Measurements from ENCODE around the gene CFAP251. TPM values are rescaled to one million over a fixed set of nuclear protein-coding genes. Genes with fewer than 3 reads are reported as not detected.
A peak's percentile ranks its signal among the peaks of the same experiment; 100 is the strongest.

Gene CFAP251
- total RNA-seq, 4 donors from 2014 or later: 2.3 to 4.4 (median 2.6) TPM

DNA sequence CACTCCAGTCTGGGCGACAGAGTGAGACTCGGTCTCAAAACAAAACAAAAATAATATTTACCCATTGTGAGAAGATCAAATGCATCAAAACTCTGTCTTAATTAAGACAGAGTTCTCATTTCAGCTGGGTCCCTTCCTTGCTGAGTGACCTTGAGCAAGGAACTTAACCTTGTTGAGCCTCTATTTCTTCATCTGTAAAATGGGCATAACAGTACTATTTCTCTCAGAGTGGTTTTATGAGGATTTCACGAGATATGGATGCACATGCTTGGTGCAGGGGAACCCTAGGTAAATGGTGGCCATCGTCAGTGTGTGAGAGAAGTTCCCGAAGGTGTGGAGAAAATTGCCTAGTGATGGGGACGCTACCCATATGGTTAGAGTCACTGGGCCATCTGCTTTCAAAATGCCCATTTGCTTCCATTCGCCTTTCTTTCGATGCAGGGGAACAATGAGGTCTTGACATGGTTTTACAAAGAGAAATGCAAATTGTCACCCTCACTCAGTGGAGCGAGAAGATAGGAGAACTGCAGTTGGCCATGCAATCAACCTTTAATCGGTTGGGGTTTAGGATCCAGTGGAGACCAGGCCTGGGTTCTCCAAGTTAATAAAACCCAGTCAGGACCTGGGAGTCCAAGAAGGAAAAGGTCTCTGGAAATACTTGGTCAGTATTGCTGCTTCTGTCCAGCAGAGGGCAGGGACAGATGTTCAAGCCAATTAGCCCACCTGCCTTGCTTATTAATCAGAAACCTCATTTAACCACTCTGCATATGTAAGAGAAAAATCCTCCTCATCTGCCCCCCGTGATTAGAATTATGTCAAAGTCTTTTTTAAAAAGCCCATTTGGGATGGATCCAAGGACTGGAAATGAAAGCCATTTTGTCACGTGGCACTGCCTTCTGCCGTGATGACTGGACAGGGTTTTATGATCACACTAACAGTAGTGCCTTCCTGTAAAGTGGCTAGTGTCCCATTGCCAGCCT, 37.2 kb downstream of the CFAP251 start:
- Histone ChIP-seq H3K4me1 (no peaks in the 10 kb centered on the region), H3K9me3 (no peaks in the 10 kb centered on the region), H3K4me3 (no peak overlapping the region), H3K27me3 (no peaks in the 10 kb centered on the region), H3K36me3 (no peaks in the 10 kb centered on the region), H3K27ac (no peak overlapping the region)
- no peak for DNase-seq (ENCODE audit: low spot score in 2 of 2)
- WGBS: 87% methylated on average over 13 of the region's 13 CpGs
- no peak for TF ChIP-seq POLR2AphosphoS5 (IDR thresholded peaks at IDR 0.05)
- TF ChIP-seq, protein P1, sequence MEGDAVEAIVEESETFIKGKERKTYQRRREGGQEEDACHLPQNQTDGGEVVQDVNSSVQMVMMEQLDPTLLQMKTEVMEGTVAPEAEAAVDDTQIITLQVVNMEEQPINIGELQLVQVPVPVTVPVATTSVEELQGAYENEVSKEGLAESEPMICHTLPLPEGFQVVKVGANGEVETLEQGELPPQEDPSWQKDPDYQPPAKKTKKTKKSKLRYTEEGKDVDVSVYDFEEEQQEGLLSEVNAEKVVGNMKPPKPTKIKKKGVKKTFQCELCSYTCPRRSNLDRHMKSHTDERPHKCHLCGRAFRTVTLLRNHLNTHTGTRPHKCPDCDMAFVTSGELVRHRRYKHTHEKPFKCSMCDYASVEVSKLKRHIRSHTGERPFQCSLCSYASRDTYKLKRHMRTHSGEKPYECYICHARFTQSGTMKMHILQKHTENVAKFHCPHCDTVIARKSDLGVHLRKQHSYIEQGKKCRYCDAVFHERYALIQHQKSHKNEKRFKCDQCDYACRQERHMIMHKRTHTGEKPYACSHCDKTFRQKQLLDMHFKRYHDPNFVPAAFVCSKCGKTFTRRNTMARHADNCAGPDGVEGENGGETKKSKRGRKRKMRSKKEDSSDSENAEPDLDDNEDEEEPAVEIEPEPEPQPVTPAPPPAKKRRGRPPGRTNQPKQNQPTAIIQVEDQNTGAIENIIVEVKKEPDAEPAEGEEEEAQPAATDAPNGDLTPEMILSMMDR (IDR thresholded peaks at IDR 0.05): peak in 1 of 2 donors; percentile 15

DNA sequence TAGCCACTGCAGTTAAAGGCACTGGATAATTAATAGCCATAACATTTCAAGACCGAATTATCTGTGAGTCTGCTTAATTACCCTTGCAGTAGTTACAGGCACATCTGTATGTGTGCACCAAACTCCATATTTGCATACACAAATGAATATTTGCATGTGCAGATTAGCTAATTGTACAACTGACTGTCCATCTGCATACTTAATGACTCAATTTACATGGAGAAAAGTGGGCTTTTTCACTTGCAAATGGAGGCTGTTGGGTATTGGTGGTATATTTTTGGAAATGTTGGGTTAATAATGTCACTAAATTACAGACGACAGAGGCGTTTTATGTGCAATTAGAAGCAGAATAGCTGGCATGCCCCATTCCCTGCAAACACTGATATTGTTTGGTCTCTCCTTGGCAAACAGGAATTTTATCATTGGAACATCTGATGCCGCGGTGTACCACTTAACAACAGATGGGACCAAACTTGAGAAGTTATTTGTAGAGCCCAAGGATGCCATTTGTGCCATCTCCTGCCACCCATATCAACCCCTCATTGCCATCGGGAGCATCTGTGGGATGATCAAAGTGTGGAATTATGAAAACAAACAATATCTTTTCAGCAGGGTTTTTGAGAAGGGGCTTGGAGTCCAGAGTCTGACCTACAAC, 39.6 kb downstream of the CFAP251 start:
- no peaks in the 10 kb centered on the region for H3K9me3 ChIP-seq
- H3K4me3 ChIP-seq: no peak overlapping the region
- no peak for DNase-seq (ENCODE audit: low spot score in 2 of 2)
- H3K36me3 ChIP-seq: no peaks in the 10 kb centered on the region
- WGBS: 81% methylated on average over 6 of the region's 6 CpGs
- TF ChIP-seq POLR2AphosphoS5 (IDR thresholded peaks at IDR 0.05): no peak
- TF ChIP-seq POLR2A (IDR thresholded peaks at IDR 0.05): no peak
- TF ChIP-seq, protein P1 (IDR thresholded peaks at IDR 0.05): no peak
- TF ChIP-seq EP300 (IDR thresholded peaks at IDR 0.05): no peak
- no peaks in the 10 kb centered on the region for H3K27me3 ChIP-seq
- no peaks in the 10 kb centered on the region for H3K4me1 ChIP-seq
- H3K27ac ChIP-seq: no peak overlapping the region

DNA sequence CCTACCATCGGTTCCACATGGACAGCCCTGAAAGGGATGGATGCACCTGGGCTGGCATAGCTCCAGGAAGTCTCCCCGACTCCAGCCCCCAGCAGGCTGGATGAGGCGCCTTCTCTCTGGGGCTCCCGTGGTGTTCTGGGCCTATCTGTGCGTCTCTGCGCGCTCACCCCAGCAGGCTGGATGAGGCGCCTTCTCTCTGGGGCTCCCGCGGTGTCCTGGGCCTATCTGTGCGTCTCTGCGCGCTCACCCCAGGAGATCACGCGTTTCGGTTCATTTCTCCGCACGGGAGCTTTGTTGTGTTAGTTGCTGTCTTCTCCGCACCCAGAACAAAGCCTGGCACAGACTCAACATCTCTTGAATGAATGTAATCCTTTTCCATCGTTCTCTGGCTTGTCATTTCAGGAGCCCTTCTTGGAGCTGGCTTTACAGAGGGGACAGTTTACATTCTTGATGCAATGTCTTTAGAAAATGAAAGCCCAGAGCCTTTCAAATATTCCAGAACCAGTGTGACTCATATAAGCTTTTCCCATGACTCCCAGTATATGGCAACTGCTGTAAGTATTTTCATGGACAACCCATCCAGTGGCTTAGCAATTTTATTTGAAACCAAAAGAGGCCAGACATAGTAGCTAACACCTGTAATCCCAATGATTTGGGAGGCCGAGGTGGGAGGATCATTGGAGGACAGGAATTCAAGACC, 40.3 kb downstream of the CFAP251 start:
- H3K4me1 ChIP-seq: no peaks in the 10 kb centered on the region
- H3K27ac ChIP-seq: no peak overlapping the region
- no peak overlapping the region for H3K4me3 ChIP-seq
- TF ChIP-seq, protein P1 (IDR thresholded peaks at IDR 0.05): no peak
- TF ChIP-seq EP300 (IDR thresholded peaks at IDR 0.05): no peak
- no peak for TF ChIP-seq POLR2AphosphoS5 (IDR thresholded peaks at IDR 0.05)
- no peak for TF ChIP-seq POLR2A (IDR thresholded peaks at IDR 0.05)
- 68% methylated on average over 20 of the region's 21 CpGs for WGBS
- H3K9me3 ChIP-seq: no peaks in the 10 kb centered on the region
- H3K36me3 ChIP-seq: no peaks in the 10 kb centered on the region
- no peaks in the 10 kb centered on the region for H3K27me3 ChIP-seq
- no peak for DNase-seq (ENCODE audit: low spot score in 2 of 2)

DNA sequence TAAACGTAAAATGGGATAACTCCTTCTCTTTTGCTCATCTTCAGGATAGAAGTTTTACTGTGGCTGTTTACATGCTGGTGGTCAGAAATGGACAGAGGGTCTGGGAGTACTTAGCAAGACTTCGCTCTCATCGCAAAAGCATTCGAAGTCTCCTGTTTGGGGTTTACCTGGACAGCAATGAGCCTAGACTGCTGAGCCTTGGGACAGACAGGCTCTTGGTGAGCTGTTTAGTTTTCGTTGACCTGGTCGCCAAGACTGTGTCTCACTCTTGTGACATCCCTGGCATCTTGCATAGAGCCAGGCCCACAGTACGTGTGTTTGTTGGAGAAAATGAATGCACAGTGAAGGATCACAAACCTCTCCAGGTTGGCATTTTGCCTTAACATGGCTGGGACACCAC, 42.1 kb downstream of the CFAP251 start:
- WGBS: 95% methylated on average over 6 of the region's 7 CpGs
- Histone ChIP-seq H3K9me3 (no peaks in the 10 kb centered on the region), H3K4me1 (no peaks in the 10 kb centered on the region), H3K36me3 (no peaks in the 10 kb centered on the region), H3K4me3 (no peak overlapping the region), H3K27me3 (no peaks in the 10 kb centered on the region), H3K27ac (no peak overlapping the region)
- DNase-seq (ENCODE audit: low spot score in 2 of 2): no peak
- TF ChIP-seq EP300 (IDR thresholded peaks at IDR 0.05): no peak
- TF ChIP-seq POLR2A (IDR thresholded peaks at IDR 0.05): no peak
- TF ChIP-seq, protein P1 (IDR thresholded peaks at IDR 0.05): no peak
- no peak for TF ChIP-seq POLR2AphosphoS5 (IDR thresholded peaks at IDR 0.05)

Measured in suprapubic skin (tissue), 4 donors.